ENCODE data around the gene GOLGA8O. TPM values are rescaled to one million over a fixed set of nuclear protein-coding genes. Genes with fewer than 3 reads are reported as not detected.
A peak's percentile ranks its signal among the peaks of the same experiment; 100 is the strongest.
"Not testable (repeated sequence)": the region's sequence is repeated elsewhere in the genome, so short reads cannot be mapped to it uniquely, and the experiment has no call there.

The GOLGA8O gene, protein sequence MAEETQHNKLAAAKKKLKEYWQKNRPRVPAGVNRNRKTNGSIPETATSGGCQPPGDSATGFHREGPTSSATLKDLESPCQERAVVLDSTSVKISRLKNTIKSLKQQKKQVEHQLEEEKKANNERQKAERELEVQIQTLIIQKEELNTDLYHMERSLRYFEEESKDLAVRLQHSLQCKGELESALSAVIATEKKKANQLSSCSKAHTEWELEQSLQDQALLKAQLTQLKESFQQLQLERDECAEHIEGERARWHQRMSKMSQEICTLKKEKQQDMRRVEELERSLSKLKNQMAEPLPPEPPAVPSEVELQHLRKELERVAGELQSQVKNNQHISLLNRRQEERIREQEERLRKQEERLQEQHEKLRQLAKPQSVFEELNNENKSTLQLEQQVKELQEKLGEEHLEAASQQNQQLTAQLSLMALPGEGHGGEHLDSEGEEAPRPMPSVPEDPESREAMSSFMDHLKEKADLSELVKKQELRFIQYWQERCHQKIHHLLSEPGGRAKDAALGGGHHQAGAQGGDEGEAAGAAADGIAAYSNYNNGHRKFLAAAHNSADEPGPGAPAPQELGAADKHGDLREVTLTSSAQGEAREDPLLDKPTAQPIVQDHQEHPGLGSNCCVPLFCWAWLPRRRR
- 1.5 and 2.2 TPM in 2 replicates for total RNA-seq

DNA sequence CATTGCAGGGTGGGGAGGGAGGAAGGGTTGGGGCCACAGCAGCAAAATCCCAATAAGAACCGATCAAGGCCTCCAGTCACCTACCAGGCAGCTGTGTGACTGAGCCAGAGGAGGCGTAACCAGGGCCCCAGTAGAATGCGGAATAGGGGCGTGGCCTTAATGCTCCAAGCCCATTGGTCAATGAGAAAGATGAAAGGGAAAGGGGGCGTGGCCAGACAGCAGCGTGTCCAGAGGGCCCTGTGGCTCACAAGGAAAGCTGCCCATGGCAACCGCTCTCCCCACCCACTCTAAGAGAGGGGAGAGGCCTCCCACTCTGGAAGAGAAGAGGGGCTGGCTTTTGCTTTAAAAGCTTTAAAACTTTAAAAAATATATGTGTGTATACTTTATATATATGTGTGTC, at the start of gene GOLGA8O:
GOLGA8O (minus strand) TSS at position 101 of the 400 bp plus-strand sequence; CDS start at position 3, 98 bp downstream.
- H3K36me3 Mint-ChIP-seq (ENCODE audit: low read depth); H3K4me1 Mint-ChIP-seq; intact Hi-C loops (cut with micrococcal nuclease); H3K27me3 Mint-ChIP-seq; H3K9me3 Mint-ChIP-seq; H3K4me3 Mint-ChIP-seq; DNase-seq; H3K27ac Mint-ChIP-seq: not testable (repeated sequence)

DNA sequence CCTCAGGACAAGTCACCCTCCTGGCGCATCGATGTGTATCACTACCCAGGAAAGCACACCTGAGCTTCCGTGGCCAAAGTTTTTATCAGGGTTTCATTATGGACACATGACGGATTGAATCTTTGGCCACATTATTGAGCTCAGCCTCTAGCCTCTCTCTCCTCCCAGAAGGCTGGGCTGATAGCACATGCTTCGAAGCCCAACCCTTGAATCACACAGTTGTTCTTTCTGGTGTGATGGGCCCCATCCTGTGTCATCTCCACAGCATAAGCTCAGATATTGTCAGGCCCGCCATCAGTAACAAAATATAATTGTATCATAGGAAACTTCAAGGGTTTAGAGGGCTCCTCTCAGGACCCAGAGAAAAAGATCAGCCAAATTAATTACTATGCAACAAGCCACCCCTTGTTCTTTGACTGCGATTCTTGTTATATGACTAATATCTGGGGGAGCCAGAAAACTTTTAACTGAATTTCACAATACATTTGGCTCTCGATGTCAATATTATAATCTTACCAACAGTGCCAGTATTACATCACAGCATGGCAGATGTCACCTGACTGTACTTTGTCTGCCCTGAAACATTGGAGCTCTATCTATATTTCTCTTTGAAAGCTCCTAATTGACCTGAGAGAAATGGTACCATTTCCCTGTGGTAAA, 48.8 kb upstream of the GOLGA8O start:
- H3K4me3 Mint-ChIP-seq; H3K27ac Mint-ChIP-seq; H3K9me3 Mint-ChIP-seq; H3K27me3 Mint-ChIP-seq; DNase-seq; H3K36me3 Mint-ChIP-seq (ENCODE audit: low read depth); H3K4me1 Mint-ChIP-seq; intact Hi-C loops (cut with micrococcal nuclease): not testable (repeated sequence)

DNA sequence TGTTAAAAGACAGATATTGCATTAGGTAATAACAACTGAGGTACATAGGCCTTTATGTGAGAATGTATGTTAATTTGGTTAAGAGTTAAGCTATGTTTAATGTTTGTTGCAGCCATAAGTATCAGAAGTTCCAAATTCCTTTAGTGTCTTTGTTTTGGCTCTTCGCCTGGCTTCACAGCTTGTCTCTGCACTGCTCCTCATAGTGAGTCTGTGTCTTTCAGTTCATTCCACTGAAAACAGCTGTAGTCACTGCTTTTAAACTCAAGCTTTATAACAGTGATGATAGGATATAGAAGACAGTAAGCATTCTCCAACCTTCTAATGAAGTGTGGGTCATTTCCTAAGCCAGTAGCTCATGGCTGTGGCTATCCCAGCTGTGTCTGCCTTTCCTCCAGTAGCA, 47.5 kb upstream of the GOLGA8O start:
- H3K4me1 Mint-ChIP-seq; H3K27ac Mint-ChIP-seq; H3K36me3 Mint-ChIP-seq (ENCODE audit: low read depth); intact Hi-C loops (cut with micrococcal nuclease); H3K4me3 Mint-ChIP-seq; H3K27me3 Mint-ChIP-seq; H3K9me3 Mint-ChIP-seq; DNase-seq: not testable (repeated sequence)

DNA sequence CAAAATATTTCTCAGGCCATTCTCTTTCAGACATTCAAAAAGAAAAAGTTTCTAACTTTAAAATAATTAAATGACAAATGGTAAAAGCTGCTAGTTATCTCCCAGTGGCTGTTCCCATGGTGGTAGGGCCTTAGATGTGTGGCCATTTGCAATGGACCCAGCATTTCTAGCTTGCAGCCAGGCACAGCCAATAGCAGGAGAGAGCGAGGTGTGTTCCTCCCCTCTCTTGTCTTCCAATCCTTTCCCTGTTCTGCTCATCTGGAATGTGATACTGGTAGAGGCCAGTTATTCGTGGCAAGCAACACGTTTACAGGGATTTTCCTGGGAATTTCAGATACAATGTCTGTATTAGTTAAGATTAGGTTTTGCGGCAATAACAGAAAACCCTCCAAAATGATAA, 37.3 kb upstream of the GOLGA8O start:
- H3K9me3 Mint-ChIP-seq; H3K27me3 Mint-ChIP-seq; intact Hi-C loops (cut with micrococcal nuclease); H3K4me3 Mint-ChIP-seq; H3K36me3 Mint-ChIP-seq (ENCODE audit: low read depth); H3K4me1 Mint-ChIP-seq; DNase-seq; H3K27ac Mint-ChIP-seq: not testable (repeated sequence)

DNA sequence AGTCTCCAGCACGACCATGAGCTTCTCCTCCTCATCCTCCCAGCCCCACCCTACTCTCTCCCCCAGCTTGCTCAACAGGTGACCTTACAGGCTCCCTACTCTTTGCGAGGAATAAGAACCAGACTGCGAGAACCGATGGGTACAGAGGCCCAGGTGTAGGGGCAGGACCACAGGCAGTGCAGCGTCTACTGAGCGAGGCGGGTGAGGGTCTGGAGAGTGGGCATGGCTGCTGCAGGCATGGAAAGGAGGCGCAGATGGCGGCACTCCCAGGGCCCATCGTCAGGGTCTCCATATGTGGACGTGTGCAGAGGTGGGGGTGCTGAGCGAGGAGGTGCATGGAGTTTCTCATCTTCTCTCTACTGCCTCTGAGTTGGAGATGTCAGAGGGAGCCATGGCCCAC, 31.0 kb upstream of the GOLGA8O start:
- H3K27me3 Mint-ChIP-seq; intact Hi-C loops (cut with micrococcal nuclease); H3K36me3 Mint-ChIP-seq (ENCODE audit: low read depth); H3K4me1 Mint-ChIP-seq; H3K4me3 Mint-ChIP-seq; H3K27ac Mint-ChIP-seq; H3K9me3 Mint-ChIP-seq: not testable (repeated sequence)
- DNase-seq: peak; percentile 34

DNA sequence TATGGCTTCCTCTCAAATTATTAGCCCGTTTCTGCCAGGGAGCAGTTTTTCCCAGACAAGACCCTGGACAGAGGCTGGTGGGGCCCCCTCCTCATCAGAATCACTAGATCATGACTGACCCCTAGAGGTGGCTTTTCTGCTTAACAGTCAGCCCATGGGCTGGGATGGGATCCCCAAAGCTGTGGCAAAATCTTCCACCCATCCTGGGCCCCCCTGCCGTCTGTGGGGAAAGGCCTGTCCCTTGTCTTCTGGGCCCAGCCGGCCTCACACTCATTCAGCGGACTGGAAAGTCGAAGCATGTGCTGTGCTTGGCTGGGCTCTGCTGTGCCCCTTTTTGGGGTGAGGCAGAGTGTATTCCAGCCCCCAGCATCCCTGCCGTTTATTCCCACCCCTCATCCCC, 27.9 kb upstream of the GOLGA8O start:
- peak; percentile 48 for DNase-seq
- H3K36me3 Mint-ChIP-seq (ENCODE audit: low read depth); H3K9me3 Mint-ChIP-seq: not testable (repeated sequence)

DNA sequence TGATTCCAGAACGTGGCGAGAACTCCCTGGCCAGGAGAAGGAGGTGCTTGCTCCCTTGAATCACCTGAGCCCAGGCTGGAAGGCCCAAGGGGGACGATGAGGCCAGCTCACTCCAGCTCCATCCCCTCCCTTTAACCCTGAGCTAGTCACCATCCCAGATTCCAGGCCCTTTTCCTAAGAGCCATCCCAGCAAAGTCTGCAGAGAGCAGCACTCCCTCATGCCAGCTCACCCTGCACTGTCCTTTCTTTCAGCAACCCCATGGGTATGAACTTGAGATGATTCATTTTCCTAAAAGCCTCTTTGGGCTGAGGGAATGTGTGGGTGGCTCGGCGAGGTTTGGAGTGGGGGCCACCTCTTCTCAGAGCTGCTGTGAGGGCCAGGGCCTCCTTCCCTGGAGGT, 26.2 kb upstream of the GOLGA8O start:
- not testable (repeated sequence) for H3K4me3 Mint-ChIP-seq, H3K9me3 Mint-ChIP-seq

More for the DNA sequence above, 27.9 kb upstream of the GOLGA8O start:
- intact Hi-C loops (cut with micrococcal nuclease); H3K4me3 Mint-ChIP-seq; H3K27me3 Mint-ChIP-seq; H3K4me1 Mint-ChIP-seq; H3K27ac Mint-ChIP-seq: not testable (repeated sequence)

DNA sequence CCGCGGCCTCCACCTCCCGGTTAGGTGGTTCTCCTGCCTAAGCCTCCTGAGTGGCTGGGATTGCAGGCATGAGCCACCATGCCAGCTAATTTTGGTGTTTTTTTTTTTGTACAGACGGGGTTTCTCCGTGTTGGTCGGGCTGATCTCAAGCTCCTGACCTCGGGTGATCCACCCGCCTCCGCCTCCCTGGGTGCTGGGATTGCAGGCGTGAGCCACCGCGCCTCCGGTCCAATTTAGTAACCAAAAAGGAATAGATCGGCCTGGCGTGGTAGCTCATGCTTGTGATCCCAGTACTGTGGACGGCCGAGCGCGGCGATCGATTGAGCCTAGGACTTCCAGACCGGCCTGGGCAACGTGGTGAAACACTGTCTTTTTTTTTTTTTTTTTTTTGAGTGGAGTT, 12.6 kb upstream of the GOLGA8O start:
- H3K4me3 Mint-ChIP-seq; H3K4me1 Mint-ChIP-seq; H3K27ac Mint-ChIP-seq; intact Hi-C loops (cut with micrococcal nuclease); H3K36me3 Mint-ChIP-seq (ENCODE audit: low read depth); H3K27me3 Mint-ChIP-seq; H3K9me3 Mint-ChIP-seq; DNase-seq: not testable (repeated sequence)

More for the DNA sequence above, 26.2 kb upstream of the GOLGA8O start:
- DNase-seq; H3K36me3 Mint-ChIP-seq (ENCODE audit: low read depth); intact Hi-C loops (cut with micrococcal nuclease); H3K27me3 Mint-ChIP-seq; H3K27ac Mint-ChIP-seq; H3K4me1 Mint-ChIP-seq: not testable (repeated sequence)

DNA sequence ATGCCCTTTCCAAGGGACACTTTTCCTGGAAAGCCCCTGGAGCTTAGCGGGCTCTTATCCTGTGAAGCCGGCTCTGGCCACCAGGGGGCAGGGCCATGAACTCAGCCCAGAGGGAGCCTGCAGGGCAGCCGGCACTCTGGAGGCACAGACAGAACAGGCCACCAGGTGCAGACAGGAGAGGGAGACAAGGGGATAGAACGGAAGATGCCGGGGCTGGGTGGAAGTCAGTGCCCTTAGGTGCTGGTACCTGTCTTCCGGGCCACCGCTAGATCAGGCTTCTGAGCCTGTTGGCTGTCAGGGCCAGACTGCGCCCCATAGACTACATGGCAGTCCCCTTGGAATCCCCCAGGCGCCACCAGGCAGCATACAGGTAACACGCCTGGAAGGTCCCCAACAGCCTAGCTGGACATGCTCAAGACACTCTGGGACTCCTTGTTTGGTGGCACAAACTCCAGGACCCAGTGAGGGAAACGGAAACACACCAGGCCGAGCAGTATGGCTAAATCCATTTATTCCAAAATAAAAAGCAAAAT, 14.9 kb downstream of the GOLGA8O start:
- H3K4me3 Mint-ChIP-seq; H3K36me3 Mint-ChIP-seq (ENCODE audit: low read depth); H3K4me1 Mint-ChIP-seq; DNase-seq; H3K27ac Mint-ChIP-seq; intact Hi-C loops (cut with micrococcal nuclease); H3K9me3 Mint-ChIP-seq; H3K27me3 Mint-ChIP-seq: not testable (repeated sequence)

DNA sequence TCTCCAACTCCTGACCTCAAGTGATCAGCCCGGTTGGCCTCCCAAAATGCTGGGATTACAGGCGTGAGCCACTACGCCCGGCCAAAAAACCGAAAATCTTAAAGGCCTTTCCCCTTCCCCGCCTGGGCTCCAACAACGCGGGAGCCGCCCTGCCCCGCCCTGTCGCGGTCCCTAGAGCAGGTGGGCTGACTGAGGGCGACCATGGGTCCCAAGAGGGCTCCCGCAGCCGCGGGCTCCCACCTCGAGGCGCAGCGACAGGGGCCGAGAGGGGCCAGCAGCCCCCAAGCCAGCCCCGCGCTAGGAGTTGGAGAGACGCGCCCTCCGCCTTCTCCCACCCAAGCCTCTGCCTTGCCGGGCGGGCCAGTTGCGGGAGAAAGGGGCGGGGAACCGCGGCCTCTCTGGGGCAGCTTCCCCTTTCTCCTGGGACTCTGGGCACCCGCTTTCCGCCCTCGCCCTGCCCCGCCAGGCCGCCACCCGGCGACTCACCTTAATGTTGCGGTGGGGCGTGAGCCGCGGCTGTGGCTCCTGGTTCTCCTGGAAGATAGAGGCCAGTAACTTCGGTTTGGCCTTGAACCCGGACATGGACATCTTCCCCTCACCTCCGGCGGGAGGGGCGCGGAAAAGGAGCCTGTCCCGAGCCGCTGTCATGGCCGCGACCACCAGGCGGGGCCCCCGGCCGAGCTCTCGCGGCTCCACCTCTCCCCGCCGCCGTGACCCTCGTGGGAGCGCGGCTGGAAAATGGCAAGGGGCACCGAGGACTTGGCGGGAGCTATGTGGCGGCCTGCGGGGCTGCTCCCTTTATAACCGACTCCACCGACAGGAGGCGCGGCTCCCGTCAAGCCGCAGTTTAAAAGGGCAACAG, 21.1 kb downstream of the GOLGA8O start:
- H3K4me3 Mint-ChIP-seq; H3K27ac Mint-ChIP-seq; H3K27me3 Mint-ChIP-seq; intact Hi-C loops (cut with micrococcal nuclease); H3K36me3 Mint-ChIP-seq (ENCODE audit: low read depth); DNase-seq; H3K4me1 Mint-ChIP-seq; H3K9me3 Mint-ChIP-seq: not testable (repeated sequence)

DNA sequence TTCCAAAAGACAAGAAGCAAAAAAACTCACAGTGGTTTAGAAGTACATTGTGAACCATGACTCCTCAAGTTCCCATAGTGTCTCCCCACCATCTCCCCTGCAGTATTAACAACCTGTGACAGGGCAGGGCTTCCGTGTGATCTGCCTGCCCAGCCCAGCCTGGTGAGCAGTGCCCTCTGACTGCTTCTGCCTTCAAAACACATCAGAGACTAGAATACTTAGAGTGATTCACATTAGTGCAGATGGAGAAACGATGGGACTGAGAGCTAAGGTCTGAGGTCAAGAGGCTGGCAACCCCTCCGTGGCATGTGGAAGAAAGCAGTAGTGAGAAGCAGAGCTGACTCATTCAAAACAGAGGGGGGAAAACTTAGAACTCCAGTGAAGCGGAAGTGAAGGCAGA, 27.8 kb downstream of the GOLGA8O start:
- H3K27me3 Mint-ChIP-seq; DNase-seq; H3K4me3 Mint-ChIP-seq; intact Hi-C loops (cut with micrococcal nuclease); H3K36me3 Mint-ChIP-seq (ENCODE audit: low read depth); H3K9me3 Mint-ChIP-seq; H3K27ac Mint-ChIP-seq; H3K4me1 Mint-ChIP-seq: not testable (repeated sequence)

DNA sequence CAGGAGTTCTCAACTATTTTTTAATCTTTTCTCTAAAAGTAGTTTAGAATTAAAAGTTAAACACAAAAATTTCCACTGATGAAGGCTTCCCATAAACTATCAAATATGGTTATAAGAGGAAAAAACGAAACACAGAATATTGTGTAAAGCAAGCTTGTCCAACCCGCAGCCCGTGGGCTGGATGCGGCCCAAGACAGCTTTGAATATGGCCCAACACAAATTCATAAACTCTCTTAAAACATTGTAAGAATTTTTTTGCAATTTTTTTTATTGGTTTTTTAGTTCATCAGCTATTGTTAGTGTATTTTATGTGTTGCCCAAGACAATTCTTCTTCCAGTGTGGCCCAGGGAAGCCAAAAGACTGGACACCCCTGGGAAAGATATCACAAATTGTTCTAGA, 28.9 kb downstream of the GOLGA8O start:
- H3K27me3 Mint-ChIP-seq; H3K36me3 Mint-ChIP-seq (ENCODE audit: low read depth); H3K4me1 Mint-ChIP-seq; H3K27ac Mint-ChIP-seq; H3K9me3 Mint-ChIP-seq; intact Hi-C loops (cut with micrococcal nuclease); H3K4me3 Mint-ChIP-seq; DNase-seq: not testable (repeated sequence)

DNA sequence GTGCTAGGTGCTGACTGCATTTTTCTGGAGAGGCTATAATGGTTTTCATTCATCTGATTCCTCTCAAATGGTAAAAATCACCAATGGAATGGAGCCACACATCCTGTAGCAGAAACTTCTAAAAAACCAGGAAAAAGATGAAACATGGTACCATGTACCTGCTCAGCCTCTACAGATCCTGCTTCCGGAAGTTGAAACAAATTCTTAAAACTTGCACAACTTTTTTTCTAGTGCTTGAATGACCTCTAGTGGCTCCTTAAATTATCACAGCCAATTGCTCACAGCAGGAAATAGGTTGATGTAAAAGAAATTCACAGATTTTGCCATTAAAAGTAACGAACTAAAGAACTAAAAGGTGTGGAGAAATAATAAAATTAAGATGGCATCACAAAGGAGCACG, 47.5 kb downstream of the GOLGA8O start:
- H3K4me1 Mint-ChIP-seq; H3K36me3 Mint-ChIP-seq (ENCODE audit: low read depth); H3K27ac Mint-ChIP-seq; H3K9me3 Mint-ChIP-seq; intact Hi-C loops (cut with micrococcal nuclease); H3K4me3 Mint-ChIP-seq; H3K27me3 Mint-ChIP-seq: not testable (repeated sequence)
- peak; percentile 64 for DNase-seq

All from activated CD4-positive, alpha-beta T cell treated with anti-CD3 and anti-CD28 coated beads, Interleukin-2, amount 10 ng/mL, durations not matched to agents 24 days and 14 days (primary cell).